ENCODE results near the gene IFT81. TPM values are rescaled to one million over a fixed set of nuclear protein-coding genes. Genes with fewer than 3 reads are reported as not detected.

IFT81 gene
- total and polyA plus RNA-seq, 2 of the 13 experiments (the other 11 are each of a cell fraction or from before 2014, with no cell fraction given), result 4.2 to 13.0 TPM

- TF ChIP-seq SALL2 (CRISPR knock-in tag; IDR thresholded peaks at IDR 0.05) (no peak), PAX8 (CRISPR knock-in tag; IDR thresholded peaks at IDR 0.05; ENCODE audit: borderline replicate concordance) (no peak), ZFP82 (CRISPR knock-in tag; IDR thresholded peaks at IDR 0.05; ENCODE audit: borderline replicate concordance) (no peak), DPF2 (CRISPR knock-in tag; IDR thresholded peaks at IDR 0.05; ENCODE audit: borderline replicate concordance, low read depth) (peak; percentile 39; the same call in 1 of the 2 replicates), PHB2 (IDR thresholded peaks at IDR 0.05; ENCODE audit: partially characterized antibody) (no peak), ZSCAN22 (CRISPR knock-in tag; IDR thresholded peaks at IDR 0.05) (no peak), HHEX (CRISPR knock-in tag; IDR thresholded peaks at IDR 0.05) (no peak), EEA1 (CRISPR knock-in tag; IDR thresholded peaks at IDR 0.05; ENCODE audit: borderline replicate concordance) (no peak), ZNF343 (CRISPR knock-in tag; IDR thresholded peaks at IDR 0.05) (0 out of 2 replicates have a peak, but pooled peaks have one; percentile 22), ZNF570 (CRISPR knock-in tag; IDR thresholded peaks at IDR 0.05; ENCODE audit: borderline replicate concordance) (no peak), MAZ (IDR thresholded peaks at IDR 0.05; ENCODE audit: borderline replicate concordance, low read depth, low read length) (no peak), MAZ (CRISPR knock-in tag; IDR thresholded peaks at IDR 0.05; ENCODE audit: low read depth) (peak; percentile 65; the same call in 1 of the 2 replicates), GMEB1 (CRISPR knock-in tag; IDR thresholded peaks at IDR 0.05; ENCODE audit: borderline replicate concordance) (peak; percentile 29; the same call in 1 of the 2 replicates), ZMAT3 (CRISPR knock-in tag; conservative IDR thresholded peaks at IDR 0.05) (no peak), ZNF749 (CRISPR knock-in tag; IDR thresholded peaks at IDR 0.05; ENCODE audit: borderline replicate concordance) (no peak), JUNB (CRISPR knock-in tag; IDR thresholded peaks at IDR 0.05; ENCODE audit: borderline replicate concordance) (no peak), FOXJ3 (CRISPR knock-in tag; IDR thresholded peaks at IDR 0.05; ENCODE audit: borderline replicate concordance) (peak; percentile 87; the same call in 1 of the 2 replicates), ZXDC (CRISPR knock-in tag; IDR thresholded peaks at IDR 0.05) (no peak), TMF1 (CRISPR knock-in tag; IDR thresholded peaks at IDR 0.05; ENCODE audit: low read depth) (peak; percentile 56; the same call in 1 of the 2 replicates), PPARG (CRISPR knock-in tag; conservative IDR thresholded peaks at IDR 0.05) (peak; percentile 30; the same call in 1 of the 2 replicates), FOXA3 (CRISPR knock-in tag; IDR thresholded peaks at IDR 0.05) (peak; percentile 88), ZBTB20 (CRISPR knock-in tag; IDR thresholded peaks at IDR 0.05; ENCODE audit: borderline replicate concordance, low read depth) (no peak), ZNF562 (CRISPR knock-in tag; IDR thresholded peaks at IDR 0.05; ENCODE audit: borderline replicate concordance) (no peak), CSRNP2 (CRISPR knock-in tag; conservative IDR thresholded peaks at IDR 0.05; ENCODE audit: low read depth) (no peak)
These were observed 44.4 kb upstream of the IFT81 start (continued) for GRCh38 chr12:110079477-110080400.

All from HepG2 (cell line).